GM12878 (cell line): Measurements from ENCODE around the gene VASH2. TPM values are rescaled to one million over a fixed set of nuclear protein-coding genes. Genes with fewer than 3 reads are reported as not detected.

Experiments used
- ATAC-seq: fragments of 200-7000 bp; cut with Tn5 transposase; 3 replicates; pipeline ENCODE4 v1.9.1; 2020; ENCODE audit warnings: mild to moderate bottlenecking, moderate library complexity
- BruUV-seq: library from RNA; stranded (reverse); fragments of 400-500 nt; replicated peaks from 2 replicates; lab custom pipeline; 2021; lab: Mats Ljungman, UMichigan
- CTCF ChIA-PET: fragments of 300-600 bp; sonication (Branson Sonifier 250); formaldehyde crosslinking; extraction: SDS; loops from one replicate; lab custom pipeline; 2021; ENCODE audit warnings: inconsistent platforms; lab: Yijun Ruan, JAX
- POLR2A ChIA-PET: fragments of 350-600 bp; formaldehyde crosslinking; extraction: SDS; loops from one replicate; lab custom pipeline; 2021; ENCODE audit warnings: inconsistent platforms; lab: Charles Lee
- RAD21 ChIA-PET: fragments of 300-600 bp; sonication (Branson Sonifier 250); formaldehyde crosslinking; loops from one replicate; lab custom pipeline; 2023; ENCODE audit warnings: antibody characterized with exemption; ENCODE audit not compliant: unreplicated experiment; lab: Charles Lee
- SMC1A ChIA-PET: fragments of 300-600 bp; sonication (Branson Sonifier 250); formaldehyde crosslinking; loops from one replicate; lab custom pipeline; 2023; ENCODE audit not compliant: unreplicated experiment, uncharacterized antibody; lab: Charles Lee
- DNase-seq: peaks from one replicate; pipeline ENCODE4 v3.0.0-alpha.2; 2011; ENCODE audit warnings: low read depth, low spot score
- FAIRE-seq: peaks from 3 replicates; lab custom pipeline; 2011; peaks lifted over from hg19 to GRCh38; lab: Jason Lieb, UNC
- H2AFZ ChIP-seq: 2 replicates; pipeline ENCODE4 v1.6.0; 2011; ENCODE audit warnings: low read depth, low read length, control low read depth; ENCODE audit not compliant: control insufficient read depth
- H3K27ac ChIP-seq: 2 replicates; pipeline ENCODE4 v1.5.1; 2011; ENCODE audit warnings: control low read depth; ENCODE audit not compliant: control insufficient read depth, insufficient read depth
- H3K27me3 ChIP-seq, 2 experiments: replicated peaks in 1 of 2; 2 replicates each; pipeline versions ENCODE4 v1.6.0 to v1.6.1; 2011; ENCODE audit warnings: low read length in 1 of 2; ENCODE audit not compliant: control insufficient read depth in 2 of 2, insufficient read depth in 2 of 2
- H3K36me3 ChIP-seq, 2 experiments: 2 replicates each; pipeline ENCODE4 v1.5.1; 2011; ENCODE audit warnings: low read length in 1 of 2; ENCODE audit not compliant: control insufficient read depth in 2 of 2, insufficient read depth in 2 of 2
- H3K4me1 ChIP-seq: 2 replicates; pipeline ENCODE4 v1.6.1; 2011; ENCODE audit warnings: mild to moderate bottlenecking, low read length, moderate library complexity, mixed read lengths; ENCODE audit not compliant: control insufficient read depth, insufficient read depth
- H3K4me2 ChIP-seq: 2 replicates; pipeline ENCODE4 v1.6.0; 2011; ENCODE audit warnings: control low read depth; ENCODE audit not compliant: control insufficient read depth, insufficient read depth
- H3K4me3 ChIP-seq: fragments of 200-600 bp; sonication (generic); 2 replicates; pipeline ENCODE4 v1.5.1; 2016
- H3K79me2 ChIP-seq: 2 replicates; pipeline ENCODE4 v1.6.0; 2011; ENCODE audit warnings: low read length; ENCODE audit not compliant: control insufficient read depth, insufficient read depth
- H3K9ac ChIP-seq: 2 replicates; pipeline ENCODE4 v1.8.0; 2011; ENCODE audit warnings: low read length, control low read depth, mixed read lengths; ENCODE audit not compliant: control insufficient read depth, insufficient read depth
- H3K9me3 ChIP-seq: replicated peaks from 3 replicates; pipeline ENCODE4 v1.5.1; 2011; ENCODE audit warnings: mild to moderate bottlenecking, low read length; ENCODE audit not compliant: control insufficient read depth, insufficient read depth
- H4K20me1 ChIP-seq: 2 replicates; pipeline ENCODE4 v1.6.0; 2011; ENCODE audit not compliant: control insufficient read depth, insufficient read depth
- BMI1 ChIP-seq: fragments of 450-650 bp; IDR thresholded peaks from 2 replicates; pipeline ENCODE4 v1.6.1; 2016; ENCODE audit warnings: mild to moderate bottlenecking, moderate library complexity, borderline replicate concordance
- CBFB ChIP-seq: IDR thresholded peaks from 2 replicates; pipeline ENCODE4 v1.6.1; 2016; ENCODE audit warnings: antibody characterized with exemption, low read depth
- CREB1 ChIP-seq: IDR thresholded peaks from 2 replicates; pipeline ENCODE4 v1.6.1; 2012; ENCODE audit warnings: low read depth, mild to moderate bottlenecking, inconsistent platforms
- EED ChIP-seq: sonication (generic); IDR thresholded peaks from 2 replicates; pipeline ENCODE4 v1.6.1; 2016; ENCODE audit warnings: antibody characterized with exemption, low read depth
- LARP7 ChIP-seq: fragments of 450-650 bp; IDR thresholded peaks from 2 replicates; pipeline ENCODE4 v1.6.1; 2017; ENCODE audit warnings: mild to moderate bottlenecking
- MTA3 ChIP-seq: IDR thresholded peaks from 2 replicates; pipeline ENCODE4 v1.6.1; 2012; ENCODE audit warnings: low read length, inconsistent platforms, borderline replicate concordance
- SPI1 ChIP-seq: IDR thresholded peaks from 2 replicates; pipeline ENCODE4 v1.6.1; 2011; ENCODE audit warnings: low read depth, mild to moderate bottlenecking, low read length, moderate library complexity, borderline replicate concordance; ENCODE audit not compliant: insufficient read depth
- TCF7 ChIP-seq: IDR thresholded peaks from 2 replicates; pipeline ENCODE4 v1.6.1; 2014; ENCODE audit warnings: antibody characterized with exemption, borderline replicate concordance
- ZNF217 ChIP-seq: fragments of 450-650 bp; IDR thresholded peaks from 2 replicates; pipeline ENCODE4 v1.6.1; 2017; ENCODE audit warnings: antibody characterized with exemption, mild to moderate bottlenecking
- ZNF384 ChIP-seq: IDR thresholded peaks from 2 replicates; pipeline ENCODE4 v1.6.1; 2012; ENCODE audit warnings: low read depth, mild to moderate bottlenecking, low read length, improper control_type of control experiment, borderline replicate concordance
- WGBS: methylation state at CpG from one replicate; pipeline ENCODE4 v1.1.6; 2016; ENCODE audit warnings: low lambda C conversion rate; ENCODE audit not compliant: insufficient replicate concordance, insufficient coverage; ENCODE audit errors: missing lambda C conversion rate; 5-methylcytosine and 5-hydroxymethylcytosine counted together
- in situ Hi-C: fragments of 300-500 bp; cut with MboI; formaldehyde crosslinking; loops from 9 replicates; pipeline ENCODE4 v1.14.3; 2018; ENCODE audit warnings: mixed read lengths
- intact Hi-C: fragments of 100-400 bp; cut with micrococcal nuclease; formaldehyde crosslinking; loops from one replicate; pipeline ENCODE4 v1.14.2; 2022; ENCODE audit not compliant: unreplicated experiment
- polyA plus RNA-seq, 11 experiments: library from polyadenylated mRNA; depleted of rRNA in 4 of 11; unstranded in 6 of 11; stranded (reverse) in 5 of 11; fragments of >200 nt; fragmentation: Nextera tagmentation in 4 of 11; fragmentation: Illumina TruSeq in 1 of 11; extraction: Ambion mirVana in 4 of 11; extraction: Trizol in 1 of 11; gene quantifications; 1 replicate in 1 of 11; 2 replicates in 10 of 11; pipeline versions ENCODE4 v1.2.1 to v1.2.3, GENCODE V29; 2011 to 2016; ENCODE audit warnings: inconsistent platforms in 2 of 11, missing spikeins in 2 of 11, low read depth in 1 of 11
- total RNA-seq, 4 experiments: library from RNA; depleted of rRNA in 3 of 4; stranded (reverse); fragments of >200 nt in 3 of 4; fragmentation: Illumina TruSeq in 1 of 4; extraction: Trizol in 1 of 4; gene quantifications; 2 replicates each; pipeline versions ENCODE4 v1.2.1 to v1.2.3, GENCODE V29; 2013 to 2021
- TF ChIP-seq, protein P1 (sequence below): IDR thresholded peaks from 2 replicates; pipeline ENCODE4 v1.6.1; 2011; ENCODE audit warnings: borderline replicate concordance, low read depth, mild to moderate bottlenecking, moderate library complexity, low read length; ENCODE audit not compliant: insufficient read depth, poor library complexity, severe bottlenecking
- TF ChIP-seq, protein P2 (sequence below): fragments of 150-350 bp; IDR thresholded peaks from 2 replicates; pipeline ENCODE4 v1.6.1; 2014; ENCODE audit warnings: mild to moderate bottlenecking, low read depth, low read length
- TF ChIP-seq, protein P3 (sequence below): fragments of 450-650 bp; IDR thresholded peaks from 2 replicates; pipeline ENCODE4 v1.6.1; 2016; ENCODE audit warnings: mild to moderate bottlenecking

The VASH2 gene
- total and polyA plus RNA-seq, 10 of the 15 experiments (the other 5 are each of a cell fraction or from before 2014, with no cell fraction given): 5.4 to 29.7 (median 21.7) TPM

DNA sequence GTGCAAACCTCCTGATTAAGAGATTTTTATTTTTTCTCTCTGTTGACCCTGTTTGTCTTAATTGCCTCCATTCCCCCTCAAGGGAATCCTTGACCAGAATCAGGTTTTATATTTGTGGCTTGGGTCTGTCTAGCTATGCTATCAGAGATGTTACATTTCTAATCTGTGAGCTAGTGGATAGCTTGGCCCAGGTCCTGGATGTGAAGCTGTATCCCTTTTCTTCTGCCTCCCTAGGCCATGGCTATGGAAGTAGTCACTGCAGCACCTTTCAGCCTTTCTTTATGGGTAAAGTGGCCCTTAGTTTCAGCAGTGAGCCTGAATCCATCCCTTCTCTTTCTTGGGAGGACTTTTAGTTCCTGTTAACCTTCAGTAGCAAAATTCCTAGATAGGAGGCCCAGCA, 82.3 kb downstream of the VASH2 start:
- CTCF ChIA-PET: no interaction called here
- in situ Hi-C loops: no loop called here
- no TSS peak for BruUV-seq

DNA sequence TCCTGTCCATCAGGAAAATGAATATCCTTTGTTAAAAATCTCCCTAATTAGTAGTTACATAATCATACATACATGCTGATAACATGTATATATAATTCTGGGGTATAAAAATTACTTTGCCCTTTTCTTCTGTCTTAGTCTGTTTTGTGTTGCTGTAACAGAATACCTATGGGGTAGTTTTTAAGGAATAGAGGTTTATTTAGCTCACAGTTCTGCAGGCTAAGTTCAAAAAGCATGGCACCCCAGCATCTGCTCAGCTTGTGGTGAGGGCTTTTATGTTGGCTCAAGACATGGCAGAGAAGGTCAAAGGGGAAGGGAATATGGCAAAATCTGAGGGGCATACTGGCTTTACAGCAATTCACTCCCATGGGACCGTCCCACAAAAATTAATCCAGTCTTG, 84.4 kb downstream of the VASH2 start:
- CTCF ChIA-PET: no interaction called here
- DNase-seq (no peak), FAIRE-seq (no peak), ATAC-seq (no peak)
- H2AFZ ChIP-seq: no peak overlapping the region
- no peaks in the 10 kb centered on the region for H3K36me3 ChIP-seq
- BruUV-seq: no TSS peak
- RAD21 ChIA-PET: no interaction called here
- no peaks in the 10 kb centered on the region for H4K20me1 ChIP-seq
- no peaks in the 10 kb centered on the region; the same call in 2 of the 3 replicates for H3K9me3 ChIP-seq
- no peak overlapping the region for H3K27ac ChIP-seq
- POLR2A ChIA-PET: no interaction called here
- no peaks in the 10 kb centered on the region for H3K4me1 ChIP-seq
- WGBS: 23% methylated on average over 1 of the region's 1 CpG
- H3K4me3 ChIP-seq: no peak overlapping the region
- no peak overlapping the region for H3K9ac ChIP-seq
- in situ Hi-C loops: no loop called here
- SMC1A ChIA-PET: no interaction called here
- intact Hi-C loops: no loop called here
- no peak overlapping the region for H3K4me2 ChIP-seq
- H3K27me3 ChIP-seq: no peaks in the 10 kb centered on the region
- H3K79me2 ChIP-seq: no peaks in the 10 kb centered on the region
- TF ChIP-seq, protein P1, sequence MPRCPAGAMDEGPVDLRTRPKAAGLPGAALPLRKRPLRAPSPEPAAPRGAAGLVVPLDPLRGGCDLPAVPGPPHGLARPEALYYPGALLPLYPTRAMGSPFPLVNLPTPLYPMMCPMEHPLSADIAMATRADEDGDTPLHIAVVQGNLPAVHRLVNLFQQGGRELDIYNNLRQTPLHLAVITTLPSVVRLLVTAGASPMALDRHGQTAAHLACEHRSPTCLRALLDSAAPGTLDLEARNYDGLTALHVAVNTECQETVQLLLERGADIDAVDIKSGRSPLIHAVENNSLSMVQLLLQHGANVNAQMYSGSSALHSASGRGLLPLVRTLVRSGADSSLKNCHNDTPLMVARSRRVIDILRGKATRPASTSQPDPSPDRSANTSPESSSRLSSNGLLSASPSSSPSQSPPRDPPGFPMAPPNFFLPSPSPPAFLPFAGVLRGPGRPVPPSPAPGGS: no peak
- TF ChIP-seq MTA3: no peak
- TF ChIP-seq SPI1: no peak
- no peak for TF ChIP-seq CREB1
- TF ChIP-seq, protein P2, sequence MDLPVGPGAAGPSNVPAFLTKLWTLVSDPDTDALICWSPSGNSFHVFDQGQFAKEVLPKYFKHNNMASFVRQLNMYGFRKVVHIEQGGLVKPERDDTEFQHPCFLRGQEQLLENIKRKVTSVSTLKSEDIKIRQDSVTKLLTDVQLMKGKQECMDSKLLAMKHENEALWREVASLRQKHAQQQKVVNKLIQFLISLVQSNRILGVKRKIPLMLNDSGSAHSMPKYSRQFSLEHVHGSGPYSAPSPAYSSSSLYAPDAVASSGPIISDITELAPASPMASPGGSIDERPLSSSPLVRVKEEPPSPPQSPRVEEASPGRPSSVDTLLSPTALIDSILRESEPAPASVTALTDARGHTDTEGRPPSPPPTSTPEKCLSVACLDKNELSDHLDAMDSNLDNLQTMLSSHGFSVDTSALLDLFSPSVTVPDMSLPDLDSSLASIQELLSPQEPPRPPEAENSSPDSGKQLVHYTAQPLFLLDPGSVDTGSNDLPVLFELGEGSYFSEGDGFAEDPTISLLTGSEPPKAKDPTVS: no peak
- TF ChIP-seq LARP7: no peak
- no peak for TF ChIP-seq ZNF384
- TF ChIP-seq CBFB: no peak
- TF ChIP-seq, protein P3, sequence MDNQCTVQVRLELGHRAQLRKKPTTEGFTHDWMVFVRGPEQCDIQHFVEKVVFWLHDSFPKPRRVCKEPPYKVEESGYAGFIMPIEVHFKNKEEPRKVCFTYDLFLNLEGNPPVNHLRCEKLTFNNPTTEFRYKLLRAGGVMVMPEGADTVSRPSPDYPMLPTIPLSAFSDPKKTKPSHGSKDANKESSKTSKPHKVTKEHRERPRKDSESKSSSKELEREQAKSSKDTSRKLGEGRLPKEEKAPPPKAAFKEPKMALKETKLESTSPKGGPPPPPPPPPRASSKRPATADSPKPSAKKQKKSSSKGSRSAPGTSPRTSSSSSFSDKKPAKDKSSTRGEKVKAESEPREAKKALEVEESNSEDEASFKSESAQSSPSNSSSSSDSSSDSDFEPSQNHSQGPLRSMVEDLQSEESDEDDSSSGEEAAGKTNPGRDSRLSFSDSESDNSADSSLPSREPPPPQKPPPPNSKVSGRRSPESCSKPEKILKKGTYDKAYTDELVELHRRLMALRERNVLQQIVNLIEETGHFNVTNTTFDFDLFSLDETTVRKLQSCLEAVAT: no peak
- no peak for TF ChIP-seq BMI1
- no peak for TF ChIP-seq TCF7
- no peak for TF ChIP-seq ZNF217

More for the DNA sequence above, 82.3 kb downstream of the VASH2 start:
- SMC1A ChIA-PET: interaction anchor here (1.3 kb wide), 1 partner anchor 37 kb away, joined by 4 read pairs; no protein-coding TSS in a partner anchor
- POLR2A ChIA-PET: no interaction called here
- Histone ChIP-seq H3K4me2 (no peak overlapping the region), H3K27me3 (no peaks in the 10 kb centered on the region), H3K9ac (no peak overlapping the region), H3K4me1 (no peaks in the 10 kb centered on the region), H2AFZ (no peak overlapping the region), H3K4me3 (no peak overlapping the region), H3K79me2 (no peaks in the 10 kb centered on the region), H4K20me1 (no peaks in the 10 kb centered on the region), H3K36me3 (no peaks in the 10 kb centered on the region), H3K9me3 (no peaks in the 10 kb centered on the region; the same call in 2 of the 3 replicates), H3K27ac (no peak overlapping the region)
- RAD21 ChIA-PET: interaction anchor here (1.0 kb wide), 1 partner anchor 15 kb away, joined by 3 read pairs; no protein-coding TSS in a partner anchor
- ATAC-seq (no peak), FAIRE-seq (no peak), DNase-seq (no peak)
- intact Hi-C loops: no loop called here
- TF ChIP-seq EED: no peak
